NCI-H1436 (cell line): ENCODE measurements around the gene IL2RG.

ENCODE experiments used
- DNase-seq: peaks from one replicate; lab custom pipeline; 2025; lab: John Stamatoyannopoulos, UW

Gene IL2RG

DNA sequence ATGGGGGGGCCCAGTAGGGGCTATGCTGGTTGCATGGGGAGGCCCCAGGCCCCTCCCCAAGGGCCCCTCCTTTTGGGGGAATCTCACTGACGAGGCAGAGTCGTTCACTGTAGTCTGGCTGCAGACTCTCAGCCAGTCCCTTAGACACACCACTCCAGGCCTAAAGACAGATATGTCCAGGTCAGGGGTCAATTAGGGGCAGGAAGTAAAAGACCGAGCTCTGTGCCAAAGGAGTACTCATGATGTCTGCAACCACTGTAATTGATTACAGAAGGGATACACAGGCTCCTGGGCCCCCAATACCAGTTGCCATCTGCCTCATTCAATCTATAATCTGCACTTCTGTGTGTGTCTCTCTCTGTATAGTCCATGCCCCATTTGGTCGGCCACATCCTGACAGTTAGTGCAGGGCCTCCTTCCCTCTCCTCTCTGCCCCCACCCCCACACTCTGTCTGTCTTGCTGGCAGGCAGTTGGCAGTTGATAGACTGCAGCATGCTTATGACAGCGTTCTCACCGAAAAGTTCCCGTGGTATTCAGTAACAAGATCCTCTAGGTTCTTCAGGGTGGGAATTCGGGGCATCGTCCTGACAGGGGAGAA is 3.5 kb downstream of the IL2RG start:
- DNase-seq: no peak

- DNase-seq: no peak
Measured at GRCh38 chrX:71107245-71107644, 4.1 kb downstream of the IL2RG start.

DNA sequence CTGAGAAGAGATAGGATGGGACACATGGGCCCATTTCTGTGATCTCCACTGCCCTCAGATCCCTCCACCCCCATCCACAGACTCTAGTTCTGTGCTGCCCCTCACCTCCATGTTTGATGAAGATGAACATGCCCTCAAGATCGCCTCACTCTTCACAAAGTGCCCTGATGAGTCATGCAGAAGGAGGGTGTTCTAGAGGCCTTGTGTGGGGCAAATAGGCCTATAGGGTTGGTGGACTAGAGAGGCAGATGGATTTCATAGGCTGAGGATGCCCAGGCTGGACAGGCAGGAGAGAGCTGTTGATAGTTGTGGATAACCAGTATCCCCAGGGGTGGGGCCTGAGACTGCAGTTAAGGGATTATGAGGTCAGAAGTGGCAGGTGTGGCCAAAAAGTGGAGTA is 5.0 kb downstream of the IL2RG start, which contains the start of gene CXorf65:
CXorf65 (minus strand) TSS at position 314 of the 400 bp plus-strand sequence; CDS start at position 130, 184 bp downstream.
- no peak for DNase-seq

DNA sequence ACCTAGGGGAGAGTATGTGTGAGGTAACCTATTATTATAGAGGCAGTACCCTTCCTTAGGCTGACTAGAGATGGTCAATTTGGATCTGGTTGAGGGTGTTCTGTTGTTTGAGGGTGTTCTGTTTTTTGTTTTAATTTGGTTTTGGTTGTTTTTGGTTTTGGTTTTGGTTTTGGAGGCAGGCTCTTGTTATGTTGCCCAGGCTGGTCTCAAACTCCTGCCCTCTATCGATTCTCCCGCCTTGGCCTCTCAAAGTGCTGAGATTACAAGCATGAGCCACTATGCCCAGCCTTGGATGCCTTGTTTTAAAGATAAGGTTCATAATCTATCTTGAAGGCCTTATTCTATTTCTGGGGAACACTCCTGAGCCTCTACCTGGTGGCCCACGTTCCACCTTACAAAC is 5.7 kb downstream of the IL2RG start:
- DNase-seq: no peak

DNA sequence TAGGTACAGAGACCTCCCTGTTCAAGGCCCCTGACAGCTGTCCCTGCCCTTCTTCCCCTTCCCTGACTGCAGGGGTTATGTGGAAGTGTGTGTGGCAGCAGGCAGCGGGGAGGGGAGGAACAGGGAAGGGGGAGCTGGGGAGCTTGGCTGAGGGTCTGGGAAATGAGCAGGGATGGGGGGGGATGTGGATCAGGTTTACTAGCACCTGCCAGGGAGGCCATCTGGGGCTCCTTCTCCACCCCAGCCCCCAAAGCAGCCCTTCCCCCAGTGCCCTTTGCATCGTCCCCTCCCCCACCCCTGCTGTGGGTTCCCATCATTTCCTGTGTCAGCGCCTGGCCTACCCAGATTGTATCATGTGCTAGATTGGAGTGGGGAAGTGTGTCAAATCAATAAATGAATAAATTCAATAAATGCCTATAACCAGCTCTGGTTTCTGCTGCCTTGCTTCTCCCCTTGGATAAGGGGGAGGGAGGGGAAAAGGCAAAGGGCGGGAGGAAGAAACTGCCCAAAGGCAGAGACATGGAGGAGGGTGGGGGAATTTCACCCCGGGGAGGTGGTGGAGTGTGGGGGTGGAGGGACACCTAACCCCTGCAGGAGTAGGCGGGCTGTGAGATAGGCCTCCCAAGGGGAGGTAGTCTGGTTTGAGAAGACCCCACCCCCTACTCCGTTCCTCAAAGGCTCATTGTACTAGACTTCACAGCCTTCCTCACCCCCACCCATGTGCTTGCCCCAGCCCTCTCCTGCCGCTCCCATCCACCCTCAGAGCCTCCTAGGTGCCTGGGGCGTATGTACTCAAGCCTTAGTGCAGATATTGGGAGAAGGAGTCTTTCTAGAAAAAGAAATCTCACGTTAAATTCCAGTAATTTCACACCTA is 8.0 kb downstream of the IL2RG start:
- DNase-seq: peak; percentile 82

DNA sequence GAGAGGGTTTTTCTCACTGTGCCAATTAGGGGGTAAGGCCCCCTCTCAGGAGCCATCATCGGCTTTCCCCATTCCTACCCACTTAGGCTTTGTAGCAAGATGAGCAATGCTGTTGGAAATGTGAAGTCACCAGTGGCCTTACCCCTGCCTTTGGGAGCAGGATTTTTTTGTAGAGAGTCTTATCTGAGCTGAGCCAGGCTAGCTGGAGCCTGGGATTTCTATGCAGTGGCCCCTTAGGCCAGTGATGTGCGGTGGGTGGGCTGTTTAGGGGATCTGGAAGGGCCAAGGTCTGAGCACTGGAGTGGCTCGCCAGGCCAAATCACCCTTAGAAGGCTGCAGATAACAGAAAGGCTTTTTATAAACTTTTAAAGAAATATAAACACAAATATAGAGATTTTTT is 9.1 kb downstream of the IL2RG start:
- DNase-seq: no peak

DNA sequence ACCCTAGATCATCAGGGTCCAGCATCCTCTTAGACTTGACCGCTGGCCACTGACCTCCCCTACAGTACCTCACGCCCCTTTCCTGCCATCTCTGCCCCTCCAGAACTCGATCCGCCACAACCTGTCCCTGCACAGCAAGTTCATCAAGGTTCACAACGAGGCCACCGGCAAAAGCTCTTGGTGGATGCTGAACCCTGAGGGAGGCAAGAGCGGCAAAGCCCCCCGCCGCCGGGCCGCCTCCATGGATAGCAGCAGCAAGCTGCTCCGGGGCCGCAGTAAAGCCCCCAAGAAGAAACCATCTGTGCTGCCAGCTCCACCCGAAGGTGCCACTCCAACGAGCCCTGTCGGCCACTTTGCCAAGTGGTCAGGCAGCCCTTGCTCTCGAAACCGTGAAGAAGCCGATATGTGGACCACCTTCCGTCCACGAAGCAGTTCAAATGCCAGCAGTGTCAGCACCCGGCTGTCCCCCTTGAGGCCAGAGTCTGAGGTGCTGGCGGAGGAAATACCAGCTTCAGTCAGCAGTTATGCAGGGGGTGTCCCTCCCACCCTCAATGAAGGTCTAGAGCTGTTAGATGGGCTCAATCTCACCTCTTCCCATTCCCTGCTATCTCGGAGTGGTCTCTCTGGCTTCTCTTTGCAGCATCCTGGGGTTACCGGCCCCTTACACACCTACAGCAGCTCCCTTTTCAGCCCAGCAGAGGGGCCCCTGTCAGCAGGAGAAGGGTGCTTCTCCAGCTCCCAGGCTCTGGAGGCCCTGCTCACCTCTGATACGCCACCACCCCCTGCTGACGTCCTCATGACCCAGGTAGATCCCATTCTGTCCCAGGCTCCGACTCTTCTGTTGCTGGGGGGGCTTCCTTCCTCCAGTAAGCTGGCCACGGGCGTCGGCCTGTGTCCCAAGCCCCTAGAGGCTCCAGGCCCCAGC is 10.5 kb downstream of the IL2RG start:
- DNase-seq: no peak

DNA sequence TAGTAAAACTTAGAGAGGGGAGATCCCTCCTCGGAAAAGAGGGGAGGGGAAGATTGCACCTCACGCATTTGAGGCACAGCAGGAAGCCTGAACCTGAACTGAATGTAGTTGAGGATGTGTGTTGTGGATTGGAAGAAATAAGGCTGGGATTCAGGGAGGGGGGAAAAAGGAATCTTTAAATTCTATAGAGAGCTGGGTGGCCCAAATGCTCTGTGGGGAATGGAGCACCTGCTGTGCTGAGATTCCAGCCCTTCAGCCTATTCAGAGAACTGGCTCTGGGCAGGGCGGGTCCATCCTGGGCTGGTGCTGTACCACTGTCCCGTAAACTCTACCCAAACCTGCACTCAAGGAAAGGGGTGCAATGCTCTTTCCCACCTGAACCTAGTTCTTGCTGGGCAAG is 11.6 kb downstream of the IL2RG start:
- no peak for DNase-seq

- DNase-seq: no peak
Measured at GRCh38 chrX:71098951-71099506, 12.3 kb downstream of the IL2RG start.

DNA sequence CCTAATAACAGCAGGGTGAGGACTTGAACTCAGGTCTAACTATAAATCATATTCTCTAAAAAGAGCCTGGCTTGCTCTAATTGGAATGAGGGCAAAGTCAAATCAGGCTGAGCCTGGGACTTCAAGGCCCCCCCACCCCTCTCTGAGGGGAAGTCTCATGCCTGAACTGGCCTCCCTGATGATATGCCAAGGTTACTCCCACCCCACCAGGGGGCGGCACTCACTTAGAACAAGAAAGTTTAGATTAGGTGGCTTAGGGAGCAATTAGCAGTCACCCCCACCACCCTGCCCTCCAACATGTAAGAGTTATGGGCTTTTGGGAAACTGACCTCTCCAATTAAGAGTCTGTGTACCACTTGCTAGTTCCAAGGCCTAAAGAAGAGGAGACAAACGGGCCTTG is 13.1 kb downstream of the IL2RG start:
- DNase-seq: peak; percentile 44

DNA sequence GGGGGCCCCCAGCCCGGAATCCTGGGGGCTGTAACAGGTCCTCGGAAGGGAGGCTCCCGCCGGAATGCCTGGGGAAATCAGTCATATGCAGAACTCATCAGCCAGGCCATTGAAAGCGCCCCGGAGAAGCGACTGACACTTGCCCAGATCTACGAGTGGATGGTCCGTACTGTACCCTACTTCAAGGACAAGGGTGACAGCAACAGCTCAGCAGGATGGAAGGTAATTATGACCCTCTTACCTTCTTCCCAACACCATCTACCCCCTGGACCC is 14.7 kb downstream of the IL2RG start:
- no peak for DNase-seq

- DNase-seq: peak; percentile 68
Measured at GRCh38 chrX:71095981-71096759, 15.2 kb downstream of the IL2RG start.

GRCh38 chrX:71095555-71095980 is 15.8 kb downstream of the IL2RG start, which contains the start of gene FOXO4:
FOXO4 (plus strand) TSS chrX:71095851; CDS start chrX:71096529, 678 bp downstream.
- peak; percentile 84 for DNase-seq

GRCh38 chrX:71095033-71095432 is 16.3 kb downstream of the IL2RG start:
- no peak for DNase-seq

GRCh38 chrX:71091263-71091662 is 20.1 kb downstream of the IL2RG start:
- no peak for DNase-seq

- no peak for DNase-seq
Measured at GRCh38 chrX:71085900-71086299, 25.5 kb downstream of the IL2RG start.

GRCh38 chrX:71082822-71083221 is 28.6 kb downstream of the IL2RG start:
- DNase-seq: no peak

- no peak for DNase-seq
Measured at GRCh38 chrX:71082124-71082647, 29.2 kb downstream of the IL2RG start.

- DNase-seq: no peak
Measured at GRCh38 chrX:71081330-71082123, 29.9 kb downstream of the IL2RG start.

DNA sequence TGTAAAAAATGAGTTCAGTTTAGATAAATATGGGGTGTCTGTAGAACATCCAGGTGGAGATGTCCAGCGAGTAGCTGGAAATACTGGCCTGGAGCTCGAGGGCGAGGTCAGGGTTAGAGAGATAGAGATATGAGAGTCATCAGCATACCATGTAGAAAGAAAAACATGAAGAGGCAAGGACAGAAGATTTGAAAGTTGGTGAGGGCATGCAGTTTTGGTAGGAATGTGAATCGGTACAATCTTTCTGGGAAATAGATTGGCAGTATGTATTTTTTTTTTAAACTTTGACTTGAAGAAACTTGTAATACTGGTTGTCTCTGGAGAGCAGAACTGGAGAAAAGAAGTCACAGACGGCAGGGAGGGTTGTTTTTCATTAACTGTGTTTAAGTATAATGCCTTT is 40.8 kb downstream of the IL2RG start:
- DNase-seq: no peak
